Fibroblast of skin of left biceps (primary cell): Measurements from ENCODE around the gene RAG2.
A peak's percentile ranks its signal among the peaks of the same experiment; 100 is the strongest.
"Not testable (repeated sequence)": the region's sequence is repeated elsewhere in the genome, so short reads cannot be mapped to it uniquely, and the experiment has no call there.

Source experiments
- DNase-seq, 2 experiments: peaks; one replicate each; pipeline ENCODE4 v3.0.0-alpha.2; 2013; ENCODE audit warnings: low read depth in 2 of 2

Gene RAG2

GRCh38 chr11:36600180-36600579, 2.1 kb upstream of the RAG2 start:
- no peak for DNase-seq

GRCh38 chr11:36596880-36597279, 1.2 kb downstream of the RAG2 start:
- DNase-seq = no peak

GRCh38 chr11:36594316-36594989, 3.6 kb downstream of the RAG2 start, which contains the start of gene IFTAP:
Gene IFTAP (plus strand): TSS chr11:36594502. CDS start chr11:36610104, 15,602 bp downstream.
- DNase-seq = peak; percentile 74 to 78

GRCh38 chr11:36591433-36591832, 6.6 kb downstream of the RAG2 start:
- no peak for DNase-seq

- DNase-seq = no peak
These were observed 7.5 kb downstream of the RAG2 start for GRCh38 chr11:36590513-36590912.

- DNase-seq = no peak
These were observed 9.9 kb downstream of the RAG2 start for GRCh38 chr11:36588099-36588498.

- DNase-seq = no peak
These were observed 11.5 kb downstream of the RAG2 start for GRCh38 chr11:36586543-36586942.

GRCh38 chr11:36583667-36584066, 14.4 kb downstream of the RAG2 start:
- DNase-seq = no peak

- DNase-seq = no peak
These were observed 16.5 kb downstream of the RAG2 start for GRCh38 chr11:36581536-36581935.

GRCh38 chr11:36578458-36578857, 19.6 kb downstream of the RAG2 start:
- no peak for DNase-seq

- DNase-seq = peak; percentile 12 to 23
These were observed 20.2 kb downstream of the RAG2 start for GRCh38 chr11:36577859-36578258.

- DNase-seq = no peak
These were observed 20.7 kb downstream of the RAG2 start for GRCh38 chr11:36577373-36577772.

GRCh38 chr11:36574486-36574885, 23.6 kb downstream of the RAG2 start:
- no peak for DNase-seq

- DNase-seq = no peak
These were observed 28.9 kb downstream of the RAG2 start for GRCh38 chr11:36569095-36569494.

- DNase-seq = no peak
These were observed 30.3 kb downstream of the RAG2 start, which contains the start of gene RAG1 for GRCh38 chr11:36567694-36568093. Gene RAG1 (plus strand): TSS chr11:36568007. CDS start chr11:36573305, 5,298 bp downstream.

GRCh38 chr11:36566407-36567053, 31.5 kb downstream of the RAG2 start:
- DNase-seq = no peak

- DNase-seq = no peak
These were observed 32.9 kb downstream of the RAG2 start for GRCh38 chr11:36565031-36565610.

- peak; percentile 17 for DNase-seq
These were observed 33.5 kb downstream of the RAG2 start for GRCh38 chr11:36564376-36565030.

GRCh38 chr11:36558571-36559413, 39.2 kb downstream of the RAG2 start:
- no peak for DNase-seq

GRCh38 chr11:36557991-36558390, 40.0 kb downstream of the RAG2 start:
- no peak for DNase-seq

- DNase-seq = not testable (repeated sequence)
These were observed 40.6 kb downstream of the RAG2 start for GRCh38 chr11:36557390-36557789.
